HepG2 (cell line): ENCODE results near the gene ZNF445. TPM values are rescaled to one million over a fixed set of nuclear protein-coding genes. Genes with fewer than 3 reads are reported as not detected.

Experiments
- CC2D1A ChIP-seq: sonication (generic); formaldehyde crosslinking; IDR thresholded peaks from 2 replicates; pipeline ENCODE4 v1.8.1; 2023; ENCODE audit warnings: mild to moderate bottlenecking, missing genetic modification reagents
- GABPB1 ChIP-seq: IDR thresholded peaks from 2 replicates; pipeline ENCODE4 v1.6.1; 2016; ENCODE audit warnings: mild to moderate bottlenecking, missing genetic modification reagents, moderate library complexity, missing compliant biosample characterization
- KDM1A ChIP-seq: IDR thresholded peaks from 2 replicates; pipeline ENCODE4 v1.6.1; 2016; ENCODE audit warnings: missing compliant biosample characterization
- MEIS2 ChIP-seq: sonication (generic); formaldehyde crosslinking; IDR thresholded peaks from 2 replicates; pipeline ENCODE4 v1.9.0; 2021; ENCODE audit warnings: mild to moderate bottlenecking, missing genetic modification reagents
- NONO ChIP-seq, 2 experiments: fragments of 450-650 bp in 1 of 2; sonication (generic) in 1 of 2; formaldehyde crosslinking in 1 of 2; IDR thresholded peaks in 1 of 2; conservative IDR thresholded peaks in 1 of 2; 2 replicates each; pipeline versions ENCODE4 v1.6.1 to v1.8.0; 2017 to 2022; ENCODE audit warnings: mild to moderate bottlenecking in 1 of 2, missing genetic modification reagents in 1 of 2, moderate library complexity in 1 of 2
- PLRG1 ChIP-seq: fragments of 450-650 bp; conservative IDR thresholded peaks from 2 replicates; pipeline ENCODE4 v1.6.1; 2016
- RELA ChIP-seq: sonication (generic); formaldehyde crosslinking; IDR thresholded peaks from 2 replicates; pipeline ENCODE4 v1.4.0; 2020; ENCODE audit warnings: missing genetic modification reagents
- RFXAP ChIP-seq: sonication (generic); formaldehyde crosslinking; IDR thresholded peaks from 2 replicates; pipeline ENCODE4 v1.4.0; 2020; ENCODE audit warnings: missing genetic modification reagents, borderline replicate concordance
- STAT5B ChIP-seq: sonication (generic); formaldehyde crosslinking; IDR thresholded peaks from 2 replicates; pipeline ENCODE4 v1.4.0; 2020; ENCODE audit warnings: missing genetic modification reagents
- TCF7L2 ChIP-seq: IDR thresholded peaks from 2 replicates; pipeline ENCODE4 v1.6.1; 2011; ENCODE audit warnings: mild to moderate bottlenecking, low read depth, low read length, moderate library complexity
- ZNF343 ChIP-seq: sonication (generic); formaldehyde crosslinking; IDR thresholded peaks from 2 replicates; pipeline ENCODE4 v1.4.0; 2020; ENCODE audit warnings: mild to moderate bottlenecking, missing genetic modification reagents
- ZNF724P ChIP-seq: sonication (generic); formaldehyde crosslinking; IDR thresholded peaks from 2 replicates; pipeline ENCODE4 v1.8.0; 2022; ENCODE audit warnings: missing genetic modification reagents, borderline replicate concordance
- ZSCAN25 ChIP-seq: sonication (generic); formaldehyde crosslinking; IDR thresholded peaks from 2 replicates; pipeline ENCODE4 v1.8.0; 2022; ENCODE audit warnings: mild to moderate bottlenecking, missing genetic modification reagents
- ZSCAN31 ChIP-seq: sonication (generic); formaldehyde crosslinking; IDR thresholded peaks from 2 replicates; pipeline ENCODE4 v1.5.0; 2020; ENCODE audit warnings: low read depth, mild to moderate bottlenecking, missing genetic modification reagents
- polyA plus RNA-seq, 8 experiments: library from polyadenylated mRNA; depleted of rRNA in 3 of 8; stranded (reverse) in 7 of 8; unstranded in 1 of 8; fragments of >200 nt; fragmentation: Illumina TruSeq in 4 of 8; extraction: Trizol in 4 of 8; gene quantifications; 2 replicates each; pipeline versions ENCODE4 v1.2.1 to v1.2.3, GENCODE V29; 2011 to 2016; ENCODE audit warnings: low read depth in 4 of 8, missing spikeins in 1 of 8, mixed read lengths in 1 of 8; ENCODE audit not compliant: insufficient read depth in 1 of 8
- total RNA-seq, 5 experiments: library from RNA; depleted of rRNA; stranded (reverse); fragments of >200 nt; fragmentation: Illumina TruSeq; extraction: Trizol; gene quantifications; 2 replicates each; pipeline ENCODE4 v1.2.3, GENCODE V29; 2016; ENCODE audit warnings: low read depth in 1 of 5
- TF ChIP-seq, protein P1 (sequence below): sonication (generic); formaldehyde crosslinking; conservative IDR thresholded peaks from 2 replicates; pipeline ENCODE4 v1.8.0; 2022; ENCODE audit warnings: missing genetic modification reagents
- TF ChIP-seq, protein P2 (sequence below), 2 experiments: sonication (generic) in 1 of 2; formaldehyde crosslinking in 1 of 2; IDR thresholded peaks; 2 replicates each; pipeline versions ENCODE4 v1.4.0 to v1.6.1; 2016 to 2020; ENCODE audit warnings: borderline replicate concordance in 1 of 2, low read depth in 1 of 2, mild to moderate bottlenecking in 1 of 2, missing genetic modification reagents in 1 of 2
- TF ChIP-seq, protein P3 (sequence below): sonication (generic); formaldehyde crosslinking; IDR thresholded peaks from 2 replicates; pipeline ENCODE4 v1.5.0; 2020; ENCODE audit warnings: missing genetic modification reagents, mild to moderate bottlenecking, borderline replicate concordance
- TF ChIP-seq, protein P4 (sequence below): IDR thresholded peaks from 2 replicates; pipeline ENCODE4 v1.4.0; 2020; ENCODE audit warnings: mild to moderate bottlenecking, missing genetic modification reagents

ZNF445 gene
- total and polyA plus RNA-seq, 2 of the 13 experiments (the other 11 are each of a cell fraction or from before 2014, with no cell fraction given) = 4.4 to 10.3 TPM

DNA sequence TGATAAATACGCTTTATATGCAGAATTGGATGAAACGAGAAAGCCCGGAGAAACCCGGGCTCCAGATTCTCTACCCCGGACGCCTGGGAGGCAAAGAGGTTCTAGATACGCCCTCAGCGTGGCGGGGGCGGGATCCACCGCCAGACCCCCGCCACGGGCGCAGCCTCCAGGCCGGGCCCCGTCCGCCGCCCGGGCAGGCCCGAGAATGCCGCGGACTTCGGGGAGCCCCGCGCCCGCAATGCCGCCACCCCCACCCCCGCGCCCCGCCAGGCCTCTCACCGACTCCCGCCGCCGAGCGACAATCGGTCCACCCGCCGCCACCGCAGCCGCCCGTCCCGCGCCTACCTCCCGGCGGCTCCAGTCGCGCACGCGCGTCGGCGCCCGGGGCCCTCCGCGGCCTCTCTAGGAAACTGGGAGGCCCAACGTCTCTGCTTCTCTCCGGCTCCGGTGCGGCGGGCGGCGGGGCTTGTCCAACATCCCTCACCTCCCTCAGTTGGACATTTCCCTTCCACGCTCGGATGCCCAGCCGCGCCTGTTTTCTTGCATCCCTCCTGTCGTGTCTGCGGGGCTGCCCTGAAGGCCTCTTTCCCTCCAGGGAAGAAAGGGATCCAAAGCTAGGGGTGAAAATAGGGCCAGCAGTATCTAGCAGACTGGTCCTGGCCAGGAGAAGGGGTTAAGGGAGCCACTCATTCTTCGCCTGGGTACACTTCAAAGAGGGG lies at the start of gene ZNF445 (continued):
- TF ChIP-seq KDM1A (CRISPR knock-in tag) (no peak), NONO (IDR thresholded peaks at IDR 0.05) (no peak), NONO (CRISPR knock-in tag; conservative IDR thresholded peaks at IDR 0.05) (peak; percentile 45; the same call in 1 of the 2 replicates), RFXAP (CRISPR knock-in tag) (peak; percentile 37; the same call in 1 of the 2 replicates), RELA (CRISPR knock-in tag) (no peak), PLRG1 (no peak), CC2D1A (no peak), MEIS2 (no peak), GABPB1 (CRISPR knock-in tag) (peak; percentile 67), ZSCAN31 (CRISPR knock-in tag) (no peak), ZSCAN25 (CRISPR knock-in tag) (no peak), ZNF343 (no peak; the same call in 1 of the 2 replicates), TCF7L2 (no peak), ZNF724P (no peak; the same call in 1 of the 2 replicates), STAT5B (CRISPR knock-in tag) (no peak)
- TF ChIP-seq, protein P1, sequence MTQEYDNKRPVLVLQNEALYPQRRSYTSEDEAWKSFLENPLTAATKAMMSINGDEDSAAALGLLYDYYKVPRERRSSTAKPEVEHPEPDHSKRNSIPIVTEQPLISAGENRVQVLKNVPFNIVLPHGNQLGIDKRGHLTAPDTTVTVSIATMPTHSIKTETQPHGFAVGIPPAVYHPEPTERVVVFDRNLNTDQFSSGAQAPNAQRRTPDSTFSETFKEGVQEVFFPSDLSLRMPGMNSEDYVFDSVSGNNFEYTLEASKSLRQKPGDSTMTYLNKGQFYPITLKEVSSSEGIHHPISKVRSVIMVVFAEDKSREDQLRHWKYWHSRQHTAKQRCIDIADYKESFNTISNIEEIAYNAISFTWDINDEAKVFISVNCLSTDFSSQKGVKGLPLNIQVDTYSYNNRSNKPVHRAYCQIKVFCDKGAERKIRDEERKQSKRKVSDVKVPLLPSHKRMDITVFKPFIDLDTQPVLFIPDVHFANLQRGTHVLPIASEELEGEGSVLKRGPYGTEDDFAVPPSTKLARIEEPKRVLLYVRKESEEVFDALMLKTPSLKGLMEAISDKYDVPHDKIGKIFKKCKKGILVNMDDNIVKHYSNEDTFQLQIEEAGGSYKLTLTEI (CRISPR knock-in tag) = no peak
- TF ChIP-seq, protein P2, sequence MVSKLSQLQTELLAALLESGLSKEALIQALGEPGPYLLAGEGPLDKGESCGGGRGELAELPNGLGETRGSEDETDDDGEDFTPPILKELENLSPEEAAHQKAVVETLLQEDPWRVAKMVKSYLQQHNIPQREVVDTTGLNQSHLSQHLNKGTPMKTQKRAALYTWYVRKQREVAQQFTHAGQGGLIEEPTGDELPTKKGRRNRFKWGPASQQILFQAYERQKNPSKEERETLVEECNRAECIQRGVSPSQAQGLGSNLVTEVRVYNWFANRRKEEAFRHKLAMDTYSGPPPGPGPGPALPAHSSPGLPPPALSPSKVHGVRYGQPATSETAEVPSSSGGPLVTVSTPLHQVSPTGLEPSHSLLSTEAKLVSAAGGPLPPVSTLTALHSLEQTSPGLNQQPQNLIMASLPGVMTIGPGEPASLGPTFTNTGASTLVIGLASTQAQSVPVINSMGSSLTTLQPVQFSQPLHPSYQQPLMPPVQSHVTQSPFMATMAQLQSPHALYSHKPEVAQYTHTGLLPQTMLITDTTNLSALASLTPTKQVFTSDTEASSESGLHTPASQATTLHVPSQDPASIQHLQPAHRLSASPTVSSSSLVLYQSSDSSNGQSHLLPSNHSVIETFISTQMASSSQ (IDR thresholded peaks at IDR 0.05; ENCODE audit: low read depth) = no peak
- TF ChIP-seq, protein P2 (CRISPR knock-in tag; IDR thresholded peaks at IDR 0.05; ENCODE audit: borderline replicate concordance) = no peak
- TF ChIP-seq, protein P3, sequence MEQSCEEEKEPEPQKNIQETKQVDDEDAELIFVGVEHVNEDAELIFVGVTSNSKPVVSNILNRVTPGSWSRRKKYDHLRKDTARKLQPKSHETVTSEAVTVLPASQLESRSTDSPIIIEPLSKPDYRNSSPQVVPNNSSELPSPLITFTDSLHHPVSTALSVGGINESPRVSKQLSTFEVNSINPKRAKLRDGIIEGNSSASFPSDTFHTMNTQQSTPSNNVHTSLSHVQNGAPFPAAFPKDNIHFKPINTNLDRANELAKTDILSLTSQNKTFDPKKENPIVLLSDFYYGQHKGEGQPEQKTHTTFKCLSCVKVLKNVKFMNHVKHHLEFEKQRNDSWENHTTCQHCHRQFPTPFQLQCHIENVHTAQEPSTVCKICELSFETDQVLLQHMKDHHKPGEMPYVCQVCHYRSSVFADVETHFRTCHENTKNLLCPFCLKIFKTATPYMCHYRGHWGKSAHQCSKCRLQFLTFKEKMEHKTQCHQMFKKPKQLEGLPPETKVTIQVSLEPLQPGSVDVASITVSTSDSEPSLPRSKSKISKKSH (CRISPR knock-in tag) = no peak
- TF ChIP-seq, protein P4, sequence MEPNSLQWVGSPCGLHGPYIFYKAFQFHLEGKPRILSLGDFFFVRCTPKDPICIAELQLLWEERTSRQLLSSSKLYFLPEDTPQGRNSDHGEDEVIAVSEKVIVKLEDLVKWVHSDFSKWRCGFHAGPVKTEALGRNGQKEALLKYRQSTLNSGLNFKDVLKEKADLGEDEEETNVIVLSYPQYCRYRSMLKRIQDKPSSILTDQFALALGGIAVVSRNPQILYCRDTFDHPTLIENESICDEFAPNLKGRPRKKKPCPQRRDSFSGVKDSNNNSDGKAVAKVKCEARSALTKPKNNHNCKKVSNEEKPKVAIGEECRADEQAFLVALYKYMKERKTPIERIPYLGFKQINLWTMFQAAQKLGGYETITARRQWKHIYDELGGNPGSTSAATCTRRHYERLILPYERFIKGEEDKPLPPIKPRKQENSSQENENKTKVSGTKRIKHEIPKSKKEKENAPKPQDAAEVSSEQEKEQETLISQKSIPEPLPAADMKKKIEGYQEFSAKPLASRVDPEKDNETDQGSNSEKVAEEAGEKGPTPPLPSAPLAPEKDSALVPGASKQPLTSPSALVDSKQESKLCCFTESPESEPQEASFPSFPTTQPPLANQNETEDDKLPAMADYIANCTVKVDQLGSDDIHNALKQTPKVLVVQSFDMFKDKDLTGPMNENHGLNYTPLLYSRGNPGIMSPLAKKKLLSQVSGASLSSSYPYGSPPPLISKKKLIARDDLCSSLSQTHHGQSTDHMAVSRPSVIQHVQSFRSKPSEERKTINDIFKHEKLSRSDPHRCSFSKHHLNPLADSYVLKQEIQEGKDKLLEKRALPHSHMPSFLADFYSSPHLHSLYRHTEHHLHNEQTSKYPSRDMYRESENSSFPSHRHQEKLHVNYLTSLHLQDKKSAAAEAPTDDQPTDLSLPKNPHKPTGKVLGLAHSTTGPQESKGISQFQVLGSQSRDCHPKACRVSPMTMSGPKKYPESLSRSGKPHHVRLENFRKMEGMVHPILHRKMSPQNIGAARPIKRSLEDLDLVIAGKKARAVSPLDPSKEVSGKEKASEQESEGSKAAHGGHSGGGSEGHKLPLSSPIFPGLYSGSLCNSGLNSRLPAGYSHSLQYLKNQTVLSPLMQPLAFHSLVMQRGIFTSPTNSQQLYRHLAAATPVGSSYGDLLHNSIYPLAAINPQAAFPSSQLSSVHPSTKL (CRISPR knock-in tag) = no peak
